RWPE1 (cell line): ENCODE measurements around the gene FRMD4A.

Source experiments
- CTCF ChIA-PET: fragments of 350-600 bp; sonication (Branson Sonifier 250); formaldehyde crosslinking; extraction: SDS; loops from one replicate; lab custom pipeline; 2021; lab: Yijun Ruan, JAX
- POLR2A ChIA-PET: fragments of 400-600 bp; formaldehyde crosslinking; extraction: SDS; loops from one replicate; lab custom pipeline; 2020; ENCODE audit warnings: antibody characterized with exemption; ENCODE audit not compliant: low non-redundant PET; lab: Yijun Ruan, JAX
- DNase-seq: peaks from one replicate; pipeline ENCODE4 v3.0.0; 2012; ENCODE audit warnings: low spot score
- H3K27ac ChIP-seq: fragments of 450-650 bp; 2 replicates; pipeline ENCODE4 v1.5.1; 2017
- CTCF ChIP-seq: fragments of 450-650 bp; conservative IDR thresholded peaks from 2 replicates; pipeline ENCODE4 v1.5.1; 2017; ENCODE audit warnings: low read depth, mild to moderate bottlenecking

Gene FRMD4A

GRCh38 chr10:13885238-13885990 lies 445.3 kb downstream of the FRMD4A start:
- no peak for TF ChIP-seq CTCF
- DNase-seq, result no peak
- POLR2A ChIA-PET, result no interaction called here
- CTCF ChIA-PET, result no interaction called here
- no peak overlapping the region for H3K27ac ChIP-seq

- DNase-seq, result no peak
- ChIA-PET CTCF (no interaction called here), POLR2A (no interaction called here)
- H3K27ac ChIP-seq, result no peak overlapping the region
- no peak for TF ChIP-seq CTCF
Measured at GRCh38 chr10:13883636-13884444, 446.9 kb downstream of the FRMD4A start.

- CTCF ChIA-PET, result no interaction called here
- TF ChIP-seq CTCF, result no peak
- POLR2A ChIA-PET, result no interaction called here
- no peak overlapping the region for H3K27ac ChIP-seq
- DNase-seq, result peak; percentile 38
Measured at GRCh38 chr10:13882119-13882711, 448.5 kb downstream of the FRMD4A start.

- ChIA-PET POLR2A (no interaction called here), CTCF (no interaction called here)
- TF ChIP-seq CTCF, result no peak
- no peak for DNase-seq
- H3K27ac ChIP-seq, result no peak overlapping the region
Measured at GRCh38 chr10:13880760-13881159, 450.0 kb downstream of the FRMD4A start.

- no peak for DNase-seq
- TF ChIP-seq CTCF, result no peak
- ChIA-PET CTCF (no interaction called here), POLR2A (no interaction called here)
- H3K27ac ChIP-seq, result no peak overlapping the region
Measured at GRCh38 chr10:13877154-13877909, 453.4 kb downstream of the FRMD4A start.

- no peak overlapping the region for H3K27ac ChIP-seq
- CTCF ChIA-PET, result no interaction called here
- TF ChIP-seq CTCF, result no peak
- DNase-seq, result no peak
- POLR2A ChIA-PET, result no interaction called here
Measured at GRCh38 chr10:13873196-13873595, 457.5 kb downstream of the FRMD4A start.
